Esophagus muscularis mucosa (tissue), 3 donors: Measurements from ENCODE around the gene KRT222.

ENCODE experiments used
- CTCF ChIP-seq, 3 experiments: fragments of 200-600 bp in 2 of 3; fragments of 450-650 bp in 1 of 3; sonication (generic) in 2 of 3; IDR thresholded peaks; one replicate each; pipeline ENCODE4 v1.5.1; 2017 to 2019; ENCODE audit warnings: antibody characterized with exemption in 3 of 3, mild to moderate bottlenecking in 2 of 3, moderate library complexity in 1 of 3
- POLR2A ChIP-seq: fragments of 450-650 bp; IDR thresholded peaks from one replicate; pipeline ENCODE4 v1.6.1; 2017; ENCODE audit warnings: antibody characterized with exemption, moderate library complexity, mild to moderate bottlenecking, low read depth
- POLR2AphosphoS5 ChIP-seq, 2 donors: sonication (generic); formaldehyde crosslinking; IDR thresholded peaks; one replicate each; pipeline ENCODE4 v1.6.1; 2017; ENCODE audit warnings: antibody characterized with exemption in 2 of 2

DNA sequence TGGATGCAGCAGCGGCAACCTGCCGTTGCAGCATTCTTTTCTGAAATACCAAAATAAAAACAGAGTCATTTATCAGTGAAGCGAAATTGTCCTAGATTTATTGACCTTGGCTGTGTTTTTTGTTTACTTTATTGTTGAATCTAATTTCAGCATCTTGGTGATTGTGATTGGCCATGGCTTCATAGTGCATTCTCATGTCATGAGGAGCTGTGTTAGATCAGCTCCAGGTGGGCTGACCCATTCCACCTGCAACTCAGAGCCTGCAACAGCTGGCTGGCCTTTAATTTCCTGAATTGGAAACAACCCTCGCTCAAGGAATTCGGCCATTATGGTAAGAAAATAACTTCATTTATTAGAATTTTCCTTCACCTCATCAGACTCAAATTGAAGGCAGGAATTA is 22.1 kb upstream of the KRT222 start:
- no peak for TF ChIP-seq POLR2AphosphoS5 (IDR thresholded peaks at IDR 0.05)
- TF ChIP-seq POLR2A = no peak
- no peak for TF ChIP-seq CTCF (IDR thresholded peaks at IDR 0.05)
